ENCODE data around the gene CNNM4.

The CNNM4 gene

DNA sequence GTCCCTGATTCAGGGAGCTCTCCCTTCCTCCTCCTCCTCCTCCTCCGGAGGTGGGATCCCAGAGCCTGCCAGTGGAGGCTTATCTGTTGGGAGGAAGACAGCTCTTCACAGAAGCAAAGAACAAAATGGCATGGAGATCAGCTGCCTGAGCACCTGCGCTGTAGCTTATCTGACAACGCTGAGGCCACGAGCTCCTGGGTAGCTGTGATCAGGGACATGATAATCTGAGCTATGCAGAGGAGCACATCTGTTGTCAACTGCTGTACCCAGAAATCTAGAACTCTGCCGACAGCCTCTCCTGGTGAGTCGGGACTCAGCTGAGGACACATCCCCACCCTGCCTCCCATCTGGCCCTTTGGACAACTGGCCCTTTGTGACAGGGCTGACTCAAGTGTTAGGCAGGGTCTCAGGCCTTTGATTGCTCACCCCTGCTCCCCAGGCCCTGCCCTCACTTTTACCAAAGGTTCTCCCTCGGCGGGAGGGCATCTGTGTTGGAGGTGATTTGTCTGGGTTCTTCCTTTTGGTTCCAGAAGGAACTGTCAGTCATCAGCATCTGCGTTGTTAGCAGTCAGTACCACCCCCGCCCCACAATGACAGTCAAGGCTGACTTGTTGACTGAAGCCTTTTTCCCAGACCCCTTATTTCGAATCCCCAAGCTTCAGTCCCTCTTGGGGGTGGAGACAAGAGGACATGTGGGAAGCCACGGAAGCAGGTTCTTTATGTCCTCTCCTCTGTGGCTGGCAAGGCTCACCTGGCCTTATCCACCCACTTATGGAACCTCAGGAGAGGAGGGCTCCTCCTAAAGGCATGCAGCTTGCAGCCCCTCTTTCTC is 49.5 kb downstream of the CNNM4 start:
- TF ChIP-seq ZNF664 (tag by site-specific recombination; IDR thresholded peaks at IDR 0.05) (no peak), SALL2 (tag by site-specific recombination; IDR thresholded peaks at IDR 0.05; ENCODE audit: borderline replicate concordance) (no peak), ZFP37 (tag by site-specific recombination; IDR thresholded peaks at IDR 0.05) (no peak), BCL11A (tag by site-specific recombination; IDR thresholded peaks at IDR 0.05; ENCODE audit: low read depth) (no peak), ZNF585B (tag by site-specific recombination; IDR thresholded peaks at IDR 0.05) (no peak), ZFP3 (tag by site-specific recombination; IDR thresholded peaks at IDR 0.05; ENCODE audit: low read depth) (no peak), ZNF670 (tag by site-specific recombination; IDR thresholded peaks at IDR 0.05; ENCODE audit: low read depth) (no peak), ZFP41 (tag by site-specific recombination; IDR thresholded peaks at IDR 0.05; ENCODE audit: borderline replicate concordance) (no peak), ZNF175 (tag by site-specific recombination; IDR thresholded peaks at IDR 0.05) (no peak)
- Histone ChIP-seq H3K9me3 (ENCODE audit: control insufficient read depth, insufficient read depth, low read depth, low read length) (no peaks in the 10 kb centered on the region), H3K4me1 (ENCODE audit: control insufficient read depth, insufficient read depth, low read length) (no peaks in the 10 kb centered on the region), H3K4me3 (ENCODE audit: low read depth, low read length) (no peak overlapping the region), H3K27ac (ENCODE audit: extremely low read depth, low read depth, low read length) (no peak overlapping the region), H3K36me3 (ENCODE audit: control insufficient read depth in 2 of 2, insufficient read depth in 1 of 2, low read length in 2 of 2) (peaks cover 0 to 46% of the 10 kb centered on the region in 2 experiments; a peak in 2 of 3 replicates)
- ChIA-PET POLR2A (interaction anchor here (0.6 kb wide), 1 partner anchor 94 kb away, joined by 3 read pairs; no protein-coding TSS in a partner anchor), CTCF (interaction anchor here (0.7 kb wide), 1 partner anchor 58 kb away, joined by 3 read pairs; no protein-coding TSS in a partner anchor)

GRCh38 chr2:96810783-96811192 is 50.1 kb downstream of the CNNM4 start:
- no peak overlapping the region for H3K27ac ChIP-seq (ENCODE audit: extremely low read depth, low read depth, low read length)
- CTCF ChIA-PET, result no interaction called here
- peaks cover 0 to 46% of the 10 kb centered on the region in 2 experiments; a peak in 2 of 3 replicates for H3K36me3 ChIP-seq (ENCODE audit: control insufficient read depth in 2 of 2, insufficient read depth in 1 of 2, low read length in 2 of 2)
- H3K4me3 ChIP-seq (ENCODE audit: low read depth, low read length), result no peak overlapping the region
- H3K4me1 ChIP-seq (ENCODE audit: control insufficient read depth, insufficient read depth, low read length), result no peaks in the 10 kb centered on the region; the same call in 1 of the 2 replicates
- no peaks in the 10 kb centered on the region for H3K9me3 ChIP-seq (ENCODE audit: control insufficient read depth, insufficient read depth, low read depth, low read length)
- POLR2A ChIA-PET, result interaction anchor here (0.6 kb wide), 1 partner anchor 530 kb away, joined by 3 read pairs; no protein-coding TSS in a partner anchor
- TF ChIP-seq, protein P1, sequence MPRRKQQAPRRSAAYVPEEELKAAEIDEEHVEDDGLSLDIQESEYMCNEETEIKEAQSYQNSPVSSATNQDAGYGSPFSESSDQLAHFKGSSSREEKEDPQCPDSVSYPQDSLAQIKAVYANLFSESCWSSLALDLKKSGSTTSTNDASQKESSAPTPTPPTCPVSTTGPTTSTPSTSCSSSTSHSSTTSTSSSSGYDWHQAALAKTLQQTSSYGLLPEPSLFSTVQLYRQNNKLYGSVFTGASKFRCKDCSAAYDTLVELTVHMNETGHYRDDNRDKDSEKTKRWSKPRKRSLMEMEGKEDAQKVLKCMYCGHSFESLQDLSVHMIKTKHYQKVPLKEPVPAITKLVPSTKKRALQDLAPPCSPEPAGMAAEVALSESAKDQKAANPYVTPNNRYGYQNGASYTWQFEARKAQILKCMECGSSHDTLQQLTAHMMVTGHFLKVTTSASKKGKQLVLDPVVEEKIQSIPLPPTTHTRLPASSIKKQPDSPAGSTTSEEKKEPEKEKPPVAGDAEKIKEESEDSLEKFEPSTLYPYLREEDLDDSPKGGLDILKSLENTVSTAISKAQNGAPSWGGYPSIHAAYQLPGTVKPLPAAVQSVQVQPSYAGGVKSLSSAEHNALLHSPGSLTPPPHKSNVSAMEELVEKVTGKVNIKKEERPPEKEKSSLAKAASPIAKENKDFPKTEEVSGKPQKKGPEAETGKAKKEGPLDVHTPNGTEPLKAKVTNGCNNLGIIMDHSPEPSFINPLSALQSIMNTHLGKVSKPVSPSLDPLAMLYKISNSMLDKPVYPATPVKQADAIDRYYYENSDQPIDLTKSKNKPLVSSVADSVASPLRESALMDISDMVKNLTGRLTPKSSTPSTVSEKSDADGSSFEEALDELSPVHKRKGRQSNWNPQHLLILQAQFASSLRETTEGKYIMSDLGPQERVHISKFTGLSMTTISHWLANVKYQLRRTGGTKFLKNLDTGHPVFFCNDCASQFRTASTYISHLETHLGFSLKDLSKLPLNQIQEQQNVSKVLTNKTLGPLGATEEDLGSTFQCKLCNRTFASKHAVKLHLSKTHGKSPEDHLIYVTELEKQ (tag by site-specific recombination; IDR thresholded peaks at IDR 0.05; ENCODE audit: borderline replicate concordance), result no peak
- no peak for TF ChIP-seq ZNF610 (tag by site-specific recombination; IDR thresholded peaks at IDR 0.05; ENCODE audit: borderline replicate concordance)
- TF ChIP-seq, protein P2, sequence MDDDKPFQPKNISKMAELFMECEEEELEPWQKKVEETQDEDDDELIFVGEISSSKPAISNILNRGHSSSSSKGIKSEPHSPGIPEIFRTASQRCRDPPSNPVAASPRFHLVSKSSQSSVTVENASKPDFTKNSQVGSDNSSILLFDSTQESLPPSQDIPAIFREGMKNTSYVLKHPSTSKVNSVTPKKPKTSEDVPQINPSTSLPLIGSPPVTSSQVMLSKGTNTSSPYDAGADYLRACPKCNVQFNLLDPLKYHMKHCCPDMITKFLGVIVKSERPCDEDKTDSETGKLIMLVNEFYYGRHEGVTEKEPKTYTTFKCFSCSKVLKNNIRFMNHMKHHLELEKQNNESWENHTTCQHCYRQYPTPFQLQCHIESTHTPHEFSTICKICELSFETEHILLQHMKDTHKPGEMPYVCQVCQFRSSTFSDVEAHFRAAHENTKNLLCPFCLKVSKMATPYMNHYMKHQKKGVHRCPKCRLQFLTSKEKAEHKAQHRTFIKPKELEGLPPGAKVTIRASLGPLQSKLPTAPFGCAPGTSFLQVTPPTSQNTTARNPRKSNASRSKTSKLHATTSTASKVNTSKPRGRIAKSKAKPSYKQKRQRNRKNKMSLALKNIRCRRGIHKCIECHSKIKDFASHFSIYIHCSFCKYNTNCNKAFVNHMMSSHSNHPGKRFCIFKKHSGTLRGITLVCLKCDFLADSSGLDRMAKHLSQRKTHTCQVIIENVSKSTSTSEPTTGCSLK (tag by site-specific recombination; IDR thresholded peaks at IDR 0.05), result no peak
- no peak for TF ChIP-seq ZNF670 (tag by site-specific recombination; IDR thresholded peaks at IDR 0.05; ENCODE audit: low read depth)
- TF ChIP-seq, protein P3, sequence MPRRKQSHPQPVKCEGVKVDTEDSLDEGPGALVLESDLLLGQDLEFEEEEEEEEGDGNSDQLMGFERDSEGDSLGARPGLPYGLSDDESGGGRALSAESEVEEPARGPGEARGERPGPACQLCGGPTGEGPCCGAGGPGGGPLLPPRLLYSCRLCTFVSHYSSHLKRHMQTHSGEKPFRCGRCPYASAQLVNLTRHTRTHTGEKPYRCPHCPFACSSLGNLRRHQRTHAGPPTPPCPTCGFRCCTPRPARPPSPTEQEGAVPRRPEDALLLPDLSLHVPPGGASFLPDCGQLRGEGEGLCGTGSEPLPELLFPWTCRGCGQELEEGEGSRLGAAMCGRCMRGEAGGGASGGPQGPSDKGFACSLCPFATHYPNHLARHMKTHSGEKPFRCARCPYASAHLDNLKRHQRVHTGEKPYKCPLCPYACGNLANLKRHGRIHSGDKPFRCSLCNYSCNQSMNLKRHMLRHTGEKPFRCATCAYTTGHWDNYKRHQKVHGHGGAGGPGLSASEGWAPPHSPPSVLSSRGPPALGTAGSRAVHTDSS (tag by site-specific recombination; IDR thresholded peaks at IDR 0.05), result no peak
- TF ChIP-seq ZNF202 (tag by site-specific recombination; IDR thresholded peaks at IDR 0.05; ENCODE audit: borderline replicate concordance), result no peak
- no peak for TF ChIP-seq ZNF571 (tag by site-specific recombination; IDR thresholded peaks at IDR 0.05)
- no peak for TF ChIP-seq ZNF26 (tag by site-specific recombination; IDR thresholded peaks at IDR 0.05)
- no peak for TF ChIP-seq ZNF354C (tag by site-specific recombination; IDR thresholded peaks at IDR 0.05; ENCODE audit: borderline replicate concordance, low read depth)
- no peak for TF ChIP-seq ZNF221 (tag by site-specific recombination; IDR thresholded peaks at IDR 0.05; ENCODE audit: borderline replicate concordance)
- TF ChIP-seq, protein P4, sequence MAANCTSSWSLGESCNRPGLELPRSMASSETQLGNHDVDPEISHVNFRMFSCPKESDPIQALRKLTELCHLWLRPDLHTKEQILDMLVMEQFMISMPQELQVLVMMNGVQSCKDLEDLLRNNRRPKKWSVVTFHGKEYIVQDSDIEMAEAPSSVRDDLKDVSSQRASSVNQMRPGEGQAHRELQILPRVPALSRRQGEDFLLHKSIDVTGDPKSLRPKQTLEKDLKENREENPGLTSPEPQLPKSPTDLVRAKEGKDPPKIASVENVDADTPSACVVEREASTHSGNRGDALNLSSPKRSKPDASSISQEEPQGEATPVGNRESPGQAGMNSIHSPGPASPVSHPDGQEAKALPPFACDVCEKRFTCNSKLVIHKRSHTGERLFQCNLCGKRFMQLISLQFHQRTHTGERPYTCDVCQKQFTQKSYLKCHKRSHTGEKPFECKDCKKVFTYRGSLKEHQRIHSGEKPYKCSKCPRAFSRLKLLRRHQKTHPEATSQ (tag by site-specific recombination; IDR thresholded peaks at IDR 0.05), result no peak
- TF ChIP-seq ZNF223 (tag by site-specific recombination; IDR thresholded peaks at IDR 0.05), result no peak
- no peak for TF ChIP-seq ZNF426 (tag by site-specific recombination; IDR thresholded peaks at IDR 0.05)
- no peak for TF ChIP-seq ZIC2 (tag by site-specific recombination; IDR thresholded peaks at IDR 0.05)
